Uterus (tissue), 4 donors: ENCODE results near the gene CYP1A2. TPM values are rescaled to one million over a fixed set of nuclear protein-coding genes. Genes with fewer than 3 reads are reported as not detected.

Experiments
- DNase-seq, 2 donors: peaks; one replicate each; pipeline ENCODE4 v3.0.0-alpha.2; 2019 to 2020
- H3K27ac ChIP-seq, 2 donors: fragments of 200-600 bp; sonication (generic); 1 replicate in 1 of 2; 2 replicates in 1 of 2; pipeline ENCODE4 v1.5.1; 2016 to 2018
- H3K27me3 ChIP-seq, 2 donors: fragments of 200-600 bp; sonication (generic); one replicate each; pipeline ENCODE4 v1.5.1; 2018 to 2019; ENCODE audit warnings: control low read depth in 1 of 2
- H3K36me3 ChIP-seq, 2 donors: fragments of 200-600 bp; sonication (generic); one replicate each; pipeline ENCODE4 v1.5.1; 2019; ENCODE audit warnings: control low read depth in 1 of 2
- H3K4me1 ChIP-seq, 2 donors: fragments of 200-600 bp; sonication (generic); one replicate each; pipeline ENCODE4 v1.5.1; 2018 to 2019; ENCODE audit warnings: control low read depth in 1 of 2
- H3K4me3 ChIP-seq, 2 donors: fragments of 200-600 bp; sonication (generic); 1 replicate in 1 of 2; 2 replicates in 1 of 2; pipeline ENCODE4 v1.5.1; 2018 to 2019; ENCODE audit warnings: mild to moderate bottlenecking in 1 of 2
- H3K9me3 ChIP-seq, 2 donors: fragments of 200-600 bp; sonication (generic); one replicate each; pipeline ENCODE4 v1.5.1; 2019; ENCODE audit warnings: control low read depth in 1 of 2
- POLR2A ChIP-seq, 2 donors: fragments of 450-650 bp; IDR thresholded peaks; one replicate each; pipeline ENCODE4 v1.6.1; 2016; ENCODE audit warnings: antibody characterized with exemption in 2 of 2, mild to moderate bottlenecking in 1 of 2, moderate library complexity in 1 of 2
- intact Hi-C: fragments of 100-400 bp; cut with DNase I; formaldehyde crosslinking; loops from one replicate; pipeline ENCODE4 v1.15.1; 2023; ENCODE audit warnings: low total_unique reads
- total RNA-seq, 4 donors: library from RNA; depleted of rRNA in 3 of 4; stranded (reverse); fragments of >200 nt in 3 of 4; gene quantifications; one replicate each; pipeline versions ENCODE4 v1.1.0 to v1.2.4, GENCODE V29; 2014 to 2023
- TF ChIP-seq, protein P1 (sequence below), 4 experiments: fragments of 200-600 bp in 2 of 4; fragments of 450-650 bp in 2 of 4; sonication (generic) in 2 of 4; IDR thresholded peaks; one replicate each; pipeline ENCODE4 v1.5.1; 2016 to 2019; ENCODE audit warnings: antibody characterized with exemption in 4 of 4, mild to moderate bottlenecking in 2 of 4, moderate library complexity in 1 of 4
- donor health status: DM: yes; HTN: yes; CAD: no.

The CYP1A2 gene
- total RNA-seq, 4 donors from 2014 or later, result not detected

DNA sequence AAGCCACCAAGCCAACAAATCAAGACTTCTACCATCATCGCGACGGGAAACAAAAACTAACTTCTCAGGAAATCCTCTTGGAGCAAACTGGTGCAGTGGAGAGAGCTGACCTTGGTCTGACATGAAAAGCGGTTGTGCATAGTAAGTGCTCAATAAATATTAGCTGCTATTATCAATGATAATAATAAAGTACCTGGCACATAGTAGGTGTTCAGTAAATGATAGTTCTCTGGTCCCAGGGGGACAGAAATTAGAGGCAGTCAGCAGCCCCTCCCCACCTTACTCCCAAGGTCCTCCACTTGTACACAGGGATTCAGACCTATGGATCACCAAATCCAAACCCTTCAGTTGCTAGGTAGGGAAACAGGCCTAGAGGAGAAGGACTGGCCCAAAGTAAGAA is 27.2 kb downstream of the CYP1A2 start:
- no peaks in the 10 kb centered on the region for H3K27me3 ChIP-seq
- no peak for DNase-seq
- H3K4me1 ChIP-seq, result peaks cover 0 to under 1% of the 10 kb centered on the region in 2 donors
- intact Hi-C loops, result loop anchor here (10.0 kb wide), 1 partner anchor 429 kb away; the partner anchor contains the start of gene C15orf39
- no peak for TF ChIP-seq POLR2A (IDR thresholded peaks at IDR 0.05)
- TF ChIP-seq, protein P1, sequence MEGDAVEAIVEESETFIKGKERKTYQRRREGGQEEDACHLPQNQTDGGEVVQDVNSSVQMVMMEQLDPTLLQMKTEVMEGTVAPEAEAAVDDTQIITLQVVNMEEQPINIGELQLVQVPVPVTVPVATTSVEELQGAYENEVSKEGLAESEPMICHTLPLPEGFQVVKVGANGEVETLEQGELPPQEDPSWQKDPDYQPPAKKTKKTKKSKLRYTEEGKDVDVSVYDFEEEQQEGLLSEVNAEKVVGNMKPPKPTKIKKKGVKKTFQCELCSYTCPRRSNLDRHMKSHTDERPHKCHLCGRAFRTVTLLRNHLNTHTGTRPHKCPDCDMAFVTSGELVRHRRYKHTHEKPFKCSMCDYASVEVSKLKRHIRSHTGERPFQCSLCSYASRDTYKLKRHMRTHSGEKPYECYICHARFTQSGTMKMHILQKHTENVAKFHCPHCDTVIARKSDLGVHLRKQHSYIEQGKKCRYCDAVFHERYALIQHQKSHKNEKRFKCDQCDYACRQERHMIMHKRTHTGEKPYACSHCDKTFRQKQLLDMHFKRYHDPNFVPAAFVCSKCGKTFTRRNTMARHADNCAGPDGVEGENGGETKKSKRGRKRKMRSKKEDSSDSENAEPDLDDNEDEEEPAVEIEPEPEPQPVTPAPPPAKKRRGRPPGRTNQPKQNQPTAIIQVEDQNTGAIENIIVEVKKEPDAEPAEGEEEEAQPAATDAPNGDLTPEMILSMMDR (IDR thresholded peaks at IDR 0.05), result no peak
- no peaks in the 10 kb centered on the region for H3K36me3 ChIP-seq
- no peak overlapping the region for H3K4me3 ChIP-seq
- no peaks in the 10 kb centered on the region for H3K9me3 ChIP-seq
- H3K27ac ChIP-seq, result no peak overlapping the region

DNA sequence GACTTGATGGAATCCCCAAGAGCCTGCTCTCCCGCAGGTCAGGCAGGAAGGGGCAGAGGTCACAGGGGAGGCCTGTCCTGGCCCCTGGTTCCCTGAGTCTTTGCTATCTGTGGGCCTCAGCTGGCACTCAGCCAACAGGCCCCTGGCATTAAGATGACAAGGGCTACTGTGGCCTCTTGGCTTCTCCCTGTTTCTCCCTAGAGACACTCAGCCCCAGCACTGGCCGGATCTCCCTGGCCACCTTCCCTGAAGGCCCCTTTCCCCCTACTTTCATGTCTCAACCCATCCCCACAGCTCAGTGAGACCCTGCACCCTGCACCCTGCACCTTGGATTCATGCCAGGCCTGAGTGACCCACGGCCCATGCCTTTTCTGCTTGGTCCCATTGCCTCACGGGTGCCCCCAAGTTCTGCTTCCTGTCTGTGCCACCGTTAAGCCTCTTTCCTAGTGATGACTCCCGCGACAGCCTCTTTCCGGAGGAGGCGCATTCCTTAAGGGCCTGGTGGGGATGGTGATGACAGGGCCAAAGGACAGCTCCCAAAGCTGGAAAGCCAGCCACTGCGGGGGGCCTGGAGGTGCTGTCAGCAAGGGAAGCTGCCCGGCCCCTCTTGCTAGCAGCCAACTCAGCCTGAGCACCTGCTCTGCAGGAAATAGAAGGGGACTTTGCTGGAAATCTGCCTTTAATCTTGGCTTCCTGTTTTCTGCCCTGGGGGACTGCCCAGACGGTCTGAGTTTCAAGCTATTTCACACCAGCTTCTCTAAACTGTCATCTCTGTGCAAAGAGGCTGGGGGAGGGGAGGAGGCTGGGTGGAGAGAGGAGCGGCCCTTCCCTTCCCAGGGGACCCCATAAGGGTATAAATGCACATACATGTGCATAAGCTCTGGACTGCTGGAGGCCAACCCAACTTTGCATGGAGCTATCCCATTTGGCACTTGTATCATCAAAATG is 28.4 kb downstream of the CYP1A2 start:
- intact Hi-C loops, result loop anchor here (10.0 kb wide), 1 partner anchor 428 kb away; the partner anchor contains the start of gene C15orf39
- no peak for TF ChIP-seq POLR2A (IDR thresholded peaks at IDR 0.05)
- TF ChIP-seq, protein P1 (IDR thresholded peaks at IDR 0.05), result no peak

DNA sequence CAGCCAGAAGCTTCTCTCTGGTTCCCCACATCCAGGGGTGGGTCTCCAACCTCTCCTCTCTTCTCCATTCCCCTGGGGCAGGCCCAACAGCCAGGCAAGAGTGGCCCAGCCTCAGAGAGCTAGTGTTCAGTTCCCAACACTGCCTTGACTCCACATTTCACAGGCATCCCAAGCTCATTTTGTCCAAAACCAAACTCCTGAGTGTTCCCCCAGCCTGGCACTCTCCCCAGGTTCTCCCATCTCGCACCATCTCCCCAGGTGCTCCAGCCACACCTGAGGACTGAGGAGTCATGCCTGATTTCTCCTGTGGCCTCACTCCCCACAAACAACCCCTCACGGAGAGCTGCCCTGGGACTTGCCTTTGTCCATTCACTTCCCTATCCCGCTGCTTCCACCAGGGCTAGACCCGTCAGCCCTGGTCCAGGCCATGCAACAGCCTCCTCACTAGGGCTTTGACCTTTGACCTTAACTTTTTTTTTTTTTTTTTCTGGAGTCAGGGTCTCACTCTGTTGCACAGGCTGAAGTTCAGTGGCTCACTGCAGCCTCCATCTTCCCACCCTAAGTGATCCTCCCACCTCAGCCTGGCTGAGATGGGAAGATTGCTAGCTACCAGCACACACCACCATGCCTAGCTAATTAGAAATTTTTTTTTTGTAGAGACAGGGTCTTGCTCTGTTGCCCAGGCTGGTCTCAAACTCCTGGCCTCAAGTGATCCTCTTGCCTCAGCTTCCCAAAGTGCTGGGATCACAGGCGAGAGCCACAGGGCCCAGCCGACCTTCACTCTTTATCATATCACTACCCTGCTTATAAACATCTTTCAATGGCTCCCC is 29.3 kb downstream of the CYP1A2 start:
- Histone ChIP-seq H3K27me3 (no peaks in the 10 kb centered on the region), H3K36me3 (no peaks in the 10 kb centered on the region), H3K9me3 (no peaks in the 10 kb centered on the region), H3K27ac (no peak overlapping the region), H3K4me3 (no peak overlapping the region), H3K4me1 (peaks cover 3 to 9% of the 10 kb centered on the region in 2 donors)
- no peak for DNase-seq
- TF ChIP-seq POLR2A (IDR thresholded peaks at IDR 0.05), result no peak
- TF ChIP-seq, protein P1 (IDR thresholded peaks at IDR 0.05), result no peak
- intact Hi-C loops, result loop anchor here (10.0 kb wide), 1 partner anchor 427 kb away; the partner anchor contains the start of gene C15orf39

More for the DNA sequence above, 28.4 kb downstream of the CYP1A2 start:
- H3K36me3 ChIP-seq, result no peaks in the 10 kb centered on the region
- no peak for DNase-seq
- no peaks in the 10 kb centered on the region for H3K9me3 ChIP-seq
- H3K4me1 ChIP-seq, result peaks cover 3 to 9% of the 10 kb centered on the region in 2 donors
- no peaks in the 10 kb centered on the region for H3K27me3 ChIP-seq
- no peak overlapping the region for H3K4me3 ChIP-seq
- no peak overlapping the region for H3K27ac ChIP-seq

DNA sequence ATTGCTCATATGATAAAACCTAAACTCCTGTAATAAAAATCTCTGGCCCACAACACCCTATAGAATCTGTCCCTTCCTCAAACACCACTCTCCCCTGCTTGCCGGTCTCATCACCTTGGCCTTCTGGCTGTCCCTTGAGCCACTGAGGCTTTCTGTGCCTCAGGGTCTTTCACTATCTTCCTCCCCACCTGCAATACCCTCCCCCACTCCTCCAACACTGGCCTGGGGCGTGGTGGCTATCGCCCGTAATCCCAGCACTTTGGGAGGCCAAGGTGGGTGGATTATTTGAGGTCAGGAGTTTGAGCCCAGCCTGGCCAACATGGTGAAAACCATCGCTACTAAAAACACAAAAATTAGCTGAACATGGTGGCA is 29.9 kb downstream of the CYP1A2 start:
- no peak overlapping the region for H3K4me3 ChIP-seq
- no peak overlapping the region for H3K27ac ChIP-seq
- H3K27me3 ChIP-seq, result no peaks in the 10 kb centered on the region
- H3K9me3 ChIP-seq, result no peaks in the 10 kb centered on the region
- H3K36me3 ChIP-seq, result no peaks in the 10 kb centered on the region
- no peak for DNase-seq
- H3K4me1 ChIP-seq, result peaks cover 3 to 12% of the 10 kb centered on the region in 2 donors
- TF ChIP-seq, protein P1 (IDR thresholded peaks at IDR 0.05), result no peak
- TF ChIP-seq POLR2A (IDR thresholded peaks at IDR 0.05), result no peak
- intact Hi-C loops, result loop anchor here (10.0 kb wide), 1 partner anchor 426 kb away; the partner anchor contains the start of gene C15orf39
